GM12801 (cell line): ENCODE results near the gene PRR20G.

Experiments
- CTCF ChIP-seq: IDR thresholded peaks from one replicate; pipeline ENCODE4 v1.5.1; 2011; ENCODE audit warnings: control low read depth; ENCODE audit not compliant: insufficient read length; ENCODE audit errors: extremely low read depth

PRR20G gene

GRCh38 chr3:127324913-127325628, 37.2 kb upstream of the PRR20G start:
- TF ChIP-seq CTCF: no peak

GRCh38 chr3:127324076-127324475, 36.2 kb upstream of the PRR20G start:
- TF ChIP-seq CTCF: no peak

- TF ChIP-seq CTCF: no peak
Measured at GRCh38 chr3:127323581-127323980, 35.7 kb upstream of the PRR20G start.

- TF ChIP-seq CTCF: no peak
Measured at GRCh38 chr3:127321371-127321770, 33.5 kb upstream of the PRR20G start.

- TF ChIP-seq CTCF: no peak
Measured at GRCh38 chr3:127320529-127321121, 32.8 kb upstream of the PRR20G start.

- no peak for TF ChIP-seq CTCF
Measured at GRCh38 chr3:127316685-127317084, 28.8 kb upstream of the PRR20G start.

- TF ChIP-seq CTCF: no peak
Measured at GRCh38 chr3:127312818-127313217, 25.0 kb upstream of the PRR20G start.
